ENCODE measurements around the gene BPI. TPM values are rescaled to one million over a fixed set of nuclear protein-coding genes. Genes with fewer than 3 reads are reported as not detected.
"Not testable (repeated sequence)": the region's sequence is repeated elsewhere in the genome, so short reads cannot be mapped to it uniquely, and the experiment has no call there.

The BPI gene
- total RNA-seq, 1 experiment from 2014 or later: 0.06 TPM

DNA sequence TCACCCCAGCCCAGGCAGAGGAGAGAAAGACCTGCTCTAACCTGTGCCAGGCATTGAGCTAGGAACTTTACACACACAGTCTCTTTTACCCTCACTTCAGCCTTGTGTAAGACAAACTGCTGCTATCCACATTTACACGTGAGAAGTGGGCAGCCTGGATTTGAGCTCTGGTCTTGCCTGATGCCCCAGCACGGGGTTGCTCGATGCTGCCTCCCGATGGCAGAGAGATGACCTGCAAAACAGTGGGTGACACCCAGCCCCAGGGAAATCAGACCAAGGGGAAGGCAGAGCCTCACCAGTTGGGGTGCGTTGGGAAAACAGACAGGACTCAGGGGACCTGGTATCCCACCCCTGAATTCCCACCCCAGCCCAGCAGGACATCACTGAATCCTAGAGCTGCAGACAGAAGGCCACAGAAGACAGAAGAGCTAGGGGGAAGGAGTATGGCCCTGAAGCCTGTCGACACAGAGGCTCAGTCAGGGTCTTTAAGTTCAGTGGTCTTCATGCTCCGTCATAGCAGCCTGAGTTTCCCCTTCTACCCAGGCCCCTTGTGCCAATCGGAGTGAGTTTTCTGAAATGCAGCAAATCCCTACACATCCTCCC, 990 bp downstream of the BPI start:
- H3K36me3 ChIP-seq: no peaks in the 10 kb centered on the region
- H3K9me3 ChIP-seq (replicated peaks): 0 out of 2 replicates have a peak, but pooled peaks cover 5% of the 10 kb centered on the region
- H3K4me1 ChIP-seq: peaks cover 4% of the 10 kb centered on the region; the same call in 1 of the 2 replicates
- DNase-seq: peak; percentile 65 to 73
- H3K27me3 ChIP-seq: peaks cover 5% of the 10 kb centered on the region; the same call in 1 of the 2 replicates
- no peak overlapping the region for H3K4me3 ChIP-seq
- H3K27ac ChIP-seq: no peak overlapping the region

- no peaks in the 10 kb centered on the region for H3K36me3 ChIP-seq
- H3K27me3 ChIP-seq: peaks cover 7% of the 10 kb centered on the region; the same call in 1 of the 2 replicates
- H3K4me3 ChIP-seq: no peak overlapping the region
- 0 out of 2 replicates have a peak, but pooled peaks cover 5% of the 10 kb centered on the region for H3K9me3 ChIP-seq (replicated peaks)
- H3K27ac ChIP-seq: no peak overlapping the region
- peaks cover 4% of the 10 kb centered on the region; the same call in 1 of the 2 replicates for H3K4me1 ChIP-seq
- no peak for DNase-seq
Measured at GRCh38 chr20:38305541-38305940, 1.6 kb downstream of the BPI start.

- H3K9me3 ChIP-seq (replicated peaks): 0 out of 2 replicates have a peak, but pooled peaks cover 5% of the 10 kb centered on the region
- peaks cover 8% of the 10 kb centered on the region; the same call in 1 of the 2 replicates for H3K27me3 ChIP-seq
- H3K4me3 ChIP-seq: no peak overlapping the region
- H3K27ac ChIP-seq: no peak overlapping the region
- DNase-seq: no peak
- H3K4me1 ChIP-seq: peaks cover 4% of the 10 kb centered on the region; the same call in 1 of the 2 replicates
- no peaks in the 10 kb centered on the region for H3K36me3 ChIP-seq
Measured at GRCh38 chr20:38306379-38306778, 2.4 kb downstream of the BPI start.

- no peak overlapping the region for H3K4me3 ChIP-seq
- H3K4me1 ChIP-seq: peaks cover 4% of the 10 kb centered on the region; the same call in 1 of the 2 replicates
- DNase-seq: peak in 1 of 2 experiments; percentile 32
- no peak overlapping the region for H3K27ac ChIP-seq
- H3K9me3 ChIP-seq (replicated peaks): 0 out of 2 replicates have a peak, but pooled peaks cover 5% of the 10 kb centered on the region
- peaks cover 8% of the 10 kb centered on the region; the same call in 1 of the 2 replicates for H3K27me3 ChIP-seq
- no peaks in the 10 kb centered on the region for H3K36me3 ChIP-seq
Measured at GRCh38 chr20:38307371-38308046, 3.6 kb downstream of the BPI start.

DNA sequence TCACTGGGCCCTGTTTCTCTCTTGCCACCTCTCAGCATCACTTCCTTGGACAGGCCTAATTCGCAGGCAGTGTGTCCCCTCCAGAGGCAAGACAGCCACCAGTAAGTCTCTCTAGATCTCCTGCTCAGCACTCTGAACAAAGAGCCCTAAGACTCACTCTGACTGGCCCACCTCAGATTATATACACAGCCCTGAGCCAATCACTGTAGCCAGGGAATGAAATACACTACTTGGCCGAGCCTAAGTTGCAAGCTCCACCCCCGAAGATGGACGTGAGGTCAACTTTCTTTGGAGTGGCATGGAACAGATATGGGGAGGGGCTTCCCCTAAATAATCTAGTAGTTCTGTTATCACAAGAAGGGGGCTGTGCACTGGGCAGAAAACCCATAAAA, 4.1 kb downstream of the BPI start:
- Histone ChIP-seq H3K27me3 (peaks cover 3% of the 10 kb centered on the region; the same call in 1 of the 2 replicates), H3K4me3 (no peak overlapping the region), H3K27ac (no peak overlapping the region), H3K4me1 (peaks cover 4% of the 10 kb centered on the region; the same call in 1 of the 2 replicates), H3K9me3 (replicated peaks) (0 out of 2 replicates have a peak, but pooled peaks cover 5% of the 10 kb centered on the region), H3K36me3 (no peaks in the 10 kb centered on the region)
- peak in 1 of 2 experiments; percentile 26 for DNase-seq

- peaks cover 4% of the 10 kb centered on the region; the same call in 1 of the 2 replicates for H3K4me1 ChIP-seq
- H3K9me3 ChIP-seq (replicated peaks): 0 out of 2 replicates have a peak, but pooled peaks cover 5% of the 10 kb centered on the region
Measured at GRCh38 chr20:38308447-38308846, 4.5 kb downstream of the BPI start.

DNA sequence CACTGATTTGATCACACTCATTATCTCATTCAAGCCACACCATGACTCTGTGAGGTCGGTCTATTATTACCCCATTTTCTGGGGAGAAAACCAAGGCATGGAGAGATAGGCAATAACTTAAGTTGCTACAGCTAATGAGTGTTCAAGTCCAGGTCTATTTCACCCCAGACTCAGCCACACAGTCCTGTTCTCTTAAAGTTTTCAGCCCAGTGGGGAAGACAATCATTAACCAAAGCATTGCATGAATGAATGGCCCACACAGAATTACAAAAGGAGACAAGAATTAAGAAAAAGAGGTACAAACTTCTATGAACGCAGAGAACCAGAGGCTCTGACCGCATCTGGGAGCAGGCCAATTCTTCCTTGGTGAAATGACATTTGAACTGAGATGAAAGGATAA, 7.1 kb downstream of the BPI start:
- DNase-seq: no peak
- no peaks in the 10 kb centered on the region for H3K36me3 ChIP-seq
- peaks cover 4% of the 10 kb centered on the region; the same call in 1 of the 2 replicates for H3K4me1 ChIP-seq

More at GRCh38 chr20:38308447-38308846, 4.5 kb downstream of the BPI start:
- Histone ChIP-seq H3K27me3 (peaks cover 3% of the 10 kb centered on the region; the same call in 1 of the 2 replicates), H3K4me3 (no peak overlapping the region), H3K36me3 (no peaks in the 10 kb centered on the region), H3K27ac (no peak overlapping the region)
- DNase-seq: no peak

DNA sequence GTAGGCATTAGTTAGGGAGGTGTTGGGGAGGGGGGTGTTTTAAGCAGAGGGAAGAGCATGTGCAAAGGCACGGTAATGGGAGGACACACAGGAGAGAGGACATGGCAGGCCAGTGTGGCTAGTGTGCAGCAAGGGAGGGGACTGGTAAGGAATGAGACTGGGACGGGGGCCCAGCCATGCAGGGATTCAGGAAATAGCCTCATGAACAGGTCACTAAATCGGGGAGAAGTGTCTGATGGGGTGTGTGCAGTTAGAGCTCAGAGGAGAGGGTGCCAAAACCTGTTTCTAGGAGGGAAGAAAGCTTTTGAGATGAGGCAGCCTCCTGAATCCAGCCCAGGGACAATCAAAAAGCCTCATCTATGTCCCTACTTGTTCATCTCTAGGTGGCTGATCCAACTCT, 7.5 kb downstream of the BPI start:
- Histone ChIP-seq H3K4me3 (no peak overlapping the region), H3K4me1 (peaks cover 4% of the 10 kb centered on the region; the same call in 1 of the 2 replicates), H3K27me3 (peaks cover 3% of the 10 kb centered on the region; the same call in 1 of the 2 replicates), H3K36me3 (no peaks in the 10 kb centered on the region), H3K9me3 (replicated peaks) (0 out of 2 replicates have a peak, but pooled peaks cover 9% of the 10 kb centered on the region), H3K27ac (no peak overlapping the region)
- no peak for DNase-seq

More for the DNA sequence above, 7.1 kb downstream of the BPI start:
- Histone ChIP-seq H3K27ac (no peak overlapping the region), H3K4me3 (no peak overlapping the region), H3K9me3 (replicated peaks) (0 out of 2 replicates have a peak, but pooled peaks cover 9% of the 10 kb centered on the region), H3K27me3 (peaks cover 3% of the 10 kb centered on the region; the same call in 1 of the 2 replicates)

GRCh38 chr20:38313676-38314075, 9.7 kb downstream of the BPI start:
- DNase-seq: no peak
- no peaks in the 10 kb centered on the region for H3K36me3 ChIP-seq
- 0 out of 2 replicates have a peak, but pooled peaks cover 9% of the 10 kb centered on the region for H3K9me3 ChIP-seq (replicated peaks)
- no peak overlapping the region for H3K27ac ChIP-seq
- peaks cover 3% of the 10 kb centered on the region; the same call in 1 of the 2 replicates for H3K27me3 ChIP-seq
- H3K4me3 ChIP-seq: no peak overlapping the region
- H3K4me1 ChIP-seq: no peaks in the 10 kb centered on the region

- H3K9me3 ChIP-seq (replicated peaks); H3K27me3 ChIP-seq; DNase-seq; H3K4me1 ChIP-seq; H3K36me3 ChIP-seq; H3K4me3 ChIP-seq; H3K27ac ChIP-seq: not testable (repeated sequence)
Measured at GRCh38 chr20:38314350-38314749, 10.4 kb downstream of the BPI start.

DNA sequence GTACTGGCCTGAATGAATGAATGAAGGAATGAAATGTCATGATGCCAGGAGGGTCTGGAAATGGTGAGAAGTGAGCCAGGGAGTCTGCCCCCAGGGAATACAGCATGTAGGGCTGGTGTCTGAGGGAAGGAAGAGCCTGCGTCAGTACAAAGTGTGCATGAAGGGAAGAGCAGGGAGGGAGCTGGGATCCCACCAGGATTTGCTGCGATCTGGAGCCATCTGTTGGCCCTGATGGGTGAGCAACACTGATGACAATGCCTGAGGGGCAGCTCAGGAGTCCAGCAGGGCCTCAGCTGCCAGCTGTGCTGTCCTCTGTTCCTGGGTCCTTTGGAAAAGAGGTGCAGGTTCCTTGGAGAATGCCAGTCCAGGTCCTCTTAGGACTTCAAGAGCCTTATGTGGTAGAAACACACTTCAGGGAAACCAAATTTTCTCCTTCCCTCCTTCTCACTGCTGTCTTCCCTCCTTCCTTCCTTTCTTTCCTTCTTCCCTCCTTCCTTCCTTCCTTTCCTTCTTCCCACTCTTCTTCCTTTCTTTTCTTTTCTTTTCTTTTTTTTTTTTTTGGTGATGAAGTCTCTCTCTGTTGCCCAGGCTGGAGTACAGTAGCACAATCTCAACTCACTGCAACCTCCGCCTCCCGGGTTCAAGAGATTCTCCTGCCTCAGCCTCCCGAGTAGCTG, 11.5 kb downstream of the BPI start:
- Histone ChIP-seq H3K9me3 (replicated peaks) (0 out of 2 replicates have a peak, but pooled peaks cover 3% of the 10 kb centered on the region), H3K27ac (no peak overlapping the region), H3K4me1 (no peaks in the 10 kb centered on the region), H3K27me3 (peaks cover 2% of the 10 kb centered on the region; the same call in 1 of the 2 replicates), H3K36me3 (no peaks in the 10 kb centered on the region), H3K4me3 (no peak overlapping the region)
- DNase-seq: peak; percentile 53 to 71

DNA sequence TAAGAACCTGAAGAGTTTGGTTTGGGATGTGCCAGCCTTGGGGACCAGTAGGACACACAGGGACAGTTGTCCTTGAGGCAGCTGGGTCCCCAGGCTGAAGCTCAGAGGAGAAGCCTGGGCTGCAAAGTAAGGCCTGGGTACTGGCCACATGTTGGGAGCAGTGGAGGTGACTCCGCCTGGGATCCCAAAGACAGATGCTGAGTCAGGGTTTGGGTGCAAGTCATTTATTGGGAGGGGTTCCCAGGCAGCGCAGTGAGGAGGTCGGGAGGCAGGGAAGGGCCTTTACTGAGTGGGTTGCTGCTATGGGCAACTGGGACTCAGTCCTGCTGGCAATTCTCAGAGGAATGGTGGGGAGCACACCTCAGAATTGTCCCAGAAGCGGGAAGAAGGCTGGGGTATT, 12.4 kb downstream of the BPI start:
- Histone ChIP-seq H3K27me3 (no peaks in the 10 kb centered on the region), H3K36me3 (no peaks in the 10 kb centered on the region), H3K27ac (no peak overlapping the region), H3K4me1 (no peaks in the 10 kb centered on the region), H3K9me3 (replicated peaks) (0 out of 2 replicates have a peak, but pooled peaks cover 3% of the 10 kb centered on the region), H3K4me3 (no peak overlapping the region)
- no peak for DNase-seq

- no peaks in the 10 kb centered on the region for H3K36me3 ChIP-seq
- H3K27me3 ChIP-seq: no peaks in the 10 kb centered on the region
- no peak for DNase-seq
- 0 out of 2 replicates have a peak, but pooled peaks cover 3% of the 10 kb centered on the region for H3K9me3 ChIP-seq (replicated peaks)
- H3K4me1 ChIP-seq: no peaks in the 10 kb centered on the region
- H3K4me3 ChIP-seq: no peak overlapping the region
- no peak overlapping the region for H3K27ac ChIP-seq
Measured at GRCh38 chr20:38317422-38317821, 13.5 kb downstream of the BPI start.

DNA sequence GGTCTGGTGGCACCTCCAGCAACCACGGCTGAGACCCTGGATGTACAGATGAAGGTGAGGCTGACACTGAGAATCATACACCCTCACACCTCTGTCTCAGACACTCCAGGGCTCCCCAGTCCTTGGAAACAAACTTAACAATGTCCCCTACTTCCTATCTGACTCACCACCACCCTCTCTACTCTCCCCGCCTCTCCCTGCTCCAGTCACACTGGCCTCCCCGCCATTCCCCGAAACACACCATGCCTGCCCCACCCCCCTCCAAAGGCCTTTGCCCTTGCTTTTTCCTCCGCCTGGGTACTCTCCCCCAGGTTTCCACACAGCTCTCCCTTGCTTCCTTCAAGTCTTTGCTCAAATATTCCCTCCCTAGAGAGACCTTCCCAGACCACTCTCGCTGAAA, 16.3 kb downstream of the BPI start:
- H3K36me3 ChIP-seq: no peaks in the 10 kb centered on the region
- no peak overlapping the region for H3K27ac ChIP-seq
- H3K4me3 ChIP-seq: no peak overlapping the region
- no peak for DNase-seq
- H3K4me1 ChIP-seq: no peaks in the 10 kb centered on the region
- no peaks in the 10 kb centered on the region for H3K27me3 ChIP-seq
- H3K9me3 ChIP-seq (replicated peaks): no peaks in the 10 kb centered on the region

Measured in SJCRH30 (cell line).